ENCODE data around the gene ACTN3. TPM values are rescaled to one million over a fixed set of nuclear protein-coding genes. Genes with fewer than 3 reads are reported as not detected.

ACTN3 gene
- polyA plus RNA-seq (2012; ENCODE audit: missing spikeins) = 0.34 TPM

DNA sequence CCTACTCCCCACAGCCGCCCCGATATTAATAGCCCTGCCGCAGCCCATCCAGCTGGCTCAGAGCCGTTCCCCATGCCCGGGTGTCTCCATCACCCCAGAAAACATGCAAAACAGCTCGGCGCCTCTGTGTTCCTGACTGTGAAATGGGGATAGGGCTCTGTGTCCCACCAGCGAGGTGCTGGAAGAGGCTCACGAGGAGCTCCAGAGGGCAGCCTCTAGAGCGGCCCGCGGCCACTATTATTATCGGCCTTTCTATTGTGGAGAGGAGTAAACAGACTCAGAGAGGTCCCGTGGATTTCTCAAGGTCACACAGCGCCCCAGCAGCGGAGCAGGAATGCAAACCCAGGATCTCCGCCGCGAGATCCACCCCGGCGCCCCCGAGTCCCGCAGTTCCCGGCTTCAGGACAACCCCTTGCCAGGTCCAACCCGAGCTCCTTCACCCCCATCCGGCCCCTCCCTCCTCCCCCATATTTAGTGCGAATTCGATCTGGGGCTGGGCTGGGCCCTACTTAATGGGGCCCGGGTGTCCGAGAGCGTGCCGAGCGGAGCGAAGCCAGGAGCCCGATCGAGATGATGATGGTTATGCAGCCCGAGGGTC is at the start of gene ACTN3:
ACTN3 (plus strand) TSS at position 536 of the 598 bp plus-strand sequence; CDS start at position 571, 35 bp downstream.
- no peak for FAIRE-seq
- DNase-seq (ENCODE audit: insufficient read length) = peak; percentile 52
- TF ChIP-seq TAF1 (IDR thresholded peaks at IDR 0.05; ENCODE audit: borderline replicate concordance, low read depth, low read length) = no peak
- no peak for TF ChIP-seq POLR2AphosphoS5 (IDR thresholded peaks at IDR 0.05; ENCODE audit: low read depth, low read length)
- TF ChIP-seq POLR2A (IDR thresholded peaks at IDR 0.05; ENCODE audit: low read depth, low read length) = no peak

DNA sequence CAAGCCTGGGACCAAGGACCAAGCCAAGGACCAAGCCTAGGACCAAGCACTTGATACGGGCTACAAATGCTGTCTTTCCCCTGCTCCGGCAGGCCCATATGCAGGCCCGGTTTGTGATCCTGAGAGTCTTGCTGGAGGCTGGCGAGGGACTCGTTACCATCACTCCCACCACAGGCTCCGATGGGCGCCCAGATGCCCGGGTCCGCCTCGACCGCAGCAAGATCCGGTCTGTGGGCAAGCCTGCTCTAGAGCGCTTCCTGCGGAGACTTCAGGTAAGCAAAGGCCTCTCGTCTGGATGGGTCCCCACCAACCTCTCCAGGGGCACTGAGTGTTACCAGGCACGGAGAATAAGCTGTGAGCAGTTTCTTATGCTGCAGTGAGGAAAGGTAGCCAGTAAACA is 49.5 kb upstream of the ACTN3 start:
- DNase-seq (ENCODE audit: insufficient read length) (no peak), FAIRE-seq (no peak)
- TF ChIP-seq POLR2AphosphoS5 (IDR thresholded peaks at IDR 0.05; ENCODE audit: low read depth, low read length) (no peak), TAF1 (IDR thresholded peaks at IDR 0.05; ENCODE audit: borderline replicate concordance, low read depth, low read length) (no peak), POLR2A (IDR thresholded peaks at IDR 0.05; ENCODE audit: low read depth, low read length) (no peak)

DNA sequence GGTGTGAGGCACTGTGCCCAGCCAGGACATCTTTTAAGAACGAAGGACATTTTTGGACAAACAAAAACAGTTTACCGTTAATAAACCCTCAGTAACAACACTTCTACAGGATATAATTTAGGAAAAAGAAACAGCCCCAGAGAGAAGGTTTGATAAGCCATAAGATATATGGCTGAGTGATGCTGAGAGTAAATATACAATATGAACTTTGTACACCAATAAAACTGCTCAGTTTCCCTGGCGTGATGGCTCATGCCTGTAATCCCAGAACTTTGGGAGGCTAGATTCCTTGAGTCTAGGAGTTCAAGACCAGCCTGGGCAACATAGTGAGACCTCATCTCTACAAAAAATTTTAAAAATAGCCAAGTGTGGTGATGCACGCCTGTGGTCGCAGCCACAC is 48.2 kb upstream of the ACTN3 start:
- no peak for DNase-seq (ENCODE audit: insufficient read length)
- no peak for FAIRE-seq
- TF ChIP-seq POLR2A (IDR thresholded peaks at IDR 0.05; ENCODE audit: low read depth, low read length) (no peak), POLR2AphosphoS5 (IDR thresholded peaks at IDR 0.05; ENCODE audit: low read depth, low read length) (no peak), TAF1 (IDR thresholded peaks at IDR 0.05; ENCODE audit: borderline replicate concordance, low read depth, low read length) (no peak)

DNA sequence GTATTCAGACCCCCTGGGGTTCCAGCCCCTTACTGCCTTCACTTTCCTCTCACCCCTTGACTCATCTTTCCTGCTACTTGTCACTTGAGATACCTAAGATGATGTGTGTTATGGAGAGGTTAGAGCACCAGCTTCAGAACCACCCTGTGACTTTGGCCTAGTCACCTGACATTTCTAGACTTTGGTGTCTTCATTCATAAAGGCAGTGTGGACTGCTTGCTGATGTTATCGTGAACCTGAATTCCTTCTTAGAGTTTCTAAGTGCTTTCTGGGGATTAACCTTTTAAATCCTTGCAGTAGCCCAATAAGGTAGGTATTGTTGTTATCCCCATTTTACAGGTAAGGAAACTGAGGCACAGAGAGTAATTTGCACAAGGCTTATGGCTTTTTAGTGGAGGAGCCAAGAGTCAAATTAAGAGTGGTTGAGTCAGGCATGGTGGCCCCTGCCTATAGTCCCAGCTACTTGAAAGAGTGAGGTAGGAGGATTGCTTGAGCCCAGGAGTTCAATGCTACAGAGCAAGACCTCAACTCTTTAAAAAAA is 41.4 kb upstream of the ACTN3 start:
- DNase-seq (ENCODE audit: insufficient read length) (no peak), FAIRE-seq (no peak)
- TF ChIP-seq POLR2A (IDR thresholded peaks at IDR 0.05; ENCODE audit: low read depth, low read length) (no peak), TAF1 (IDR thresholded peaks at IDR 0.05; ENCODE audit: borderline replicate concordance, low read depth, low read length) (no peak), POLR2AphosphoS5 (IDR thresholded peaks at IDR 0.05; ENCODE audit: low read depth, low read length) (no peak)

DNA sequence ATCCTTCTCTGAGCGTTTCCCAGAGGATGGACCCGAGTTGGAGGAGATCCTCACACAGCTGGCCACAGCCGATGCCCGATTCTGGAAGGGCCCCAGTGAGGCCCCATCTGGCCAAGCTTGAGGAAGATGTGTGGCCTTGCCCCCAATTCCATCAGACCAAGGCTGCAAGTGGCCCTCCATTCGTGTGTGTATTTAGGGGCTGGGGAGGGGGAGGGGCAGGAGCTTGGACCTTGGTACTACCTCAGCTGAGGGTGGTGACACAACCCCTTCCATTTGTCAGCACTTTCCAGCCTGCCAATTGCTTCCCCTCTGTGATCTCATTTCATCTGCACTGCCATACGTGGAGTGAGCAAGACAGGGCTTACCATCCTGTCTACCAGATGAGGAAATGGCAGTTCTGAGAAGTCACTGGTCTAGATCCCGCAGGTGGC is 37.6 kb upstream of the ACTN3 start:
- DNase-seq (ENCODE audit: insufficient read length) (no peak), FAIRE-seq (no peak)

DNA sequence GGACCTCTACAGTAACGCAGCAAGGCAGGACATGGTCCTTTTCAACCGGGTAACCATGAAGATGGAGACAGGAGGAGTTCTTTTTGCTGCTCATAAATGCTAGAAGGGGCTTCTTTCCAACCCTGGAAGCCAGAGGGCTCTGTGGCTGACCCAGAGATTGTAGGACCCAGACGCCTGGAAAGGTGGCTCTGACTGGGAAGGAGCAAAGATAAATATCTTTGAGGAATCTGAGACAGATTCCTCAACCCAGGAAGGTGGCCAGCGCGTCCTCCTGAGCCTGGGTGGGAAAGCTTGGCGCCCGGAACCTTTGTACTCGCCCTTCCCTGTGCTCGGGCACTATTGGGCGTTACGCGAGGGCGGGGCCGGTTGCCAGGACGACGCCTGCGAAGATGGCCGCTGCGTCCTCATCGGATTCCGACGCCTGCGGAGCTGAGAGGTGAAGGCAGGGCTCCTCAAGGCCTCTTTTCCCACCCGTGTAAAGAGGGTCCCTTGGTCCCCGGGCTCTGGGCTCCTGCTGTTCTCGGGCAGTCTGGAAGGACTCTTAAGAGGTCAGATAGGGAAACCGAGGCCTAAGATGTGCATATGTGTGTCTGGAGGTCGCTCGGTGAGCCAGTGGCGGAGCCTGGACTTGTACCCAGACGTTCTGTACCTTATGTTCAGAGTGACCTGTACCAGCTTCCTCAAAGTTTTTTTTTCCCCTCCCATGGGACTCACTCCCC is 36.3 kb upstream of the ACTN3 start, which contains the start of gene BBS1:
BBS1 (plus strand) TSS at position 365 of the 719 bp plus-strand sequence; CDS start at position 390, 25 bp downstream.
- peak; percentile 91 for DNase-seq (ENCODE audit: insufficient read length)
- peak; percentile 94 for FAIRE-seq
- peak; percentile 87 for TF ChIP-seq TAF1 (IDR thresholded peaks at IDR 0.05; ENCODE audit: borderline replicate concordance, low read depth, low read length)
- peak; percentile 70; the same call in 1 of the 2 replicates for TF ChIP-seq POLR2AphosphoS5 (IDR thresholded peaks at IDR 0.05; ENCODE audit: low read depth, low read length)
- peak; percentile 80 for TF ChIP-seq POLR2A (IDR thresholded peaks at IDR 0.05; ENCODE audit: low read depth, low read length)

More for the DNA sequence above, 37.6 kb upstream of the ACTN3 start:
- TF ChIP-seq POLR2A (IDR thresholded peaks at IDR 0.05; ENCODE audit: low read depth, low read length) = no peak
- no peak for TF ChIP-seq POLR2AphosphoS5 (IDR thresholded peaks at IDR 0.05; ENCODE audit: low read depth, low read length)
- no peak for TF ChIP-seq TAF1 (IDR thresholded peaks at IDR 0.05; ENCODE audit: borderline replicate concordance, low read depth, low read length)

DNA sequence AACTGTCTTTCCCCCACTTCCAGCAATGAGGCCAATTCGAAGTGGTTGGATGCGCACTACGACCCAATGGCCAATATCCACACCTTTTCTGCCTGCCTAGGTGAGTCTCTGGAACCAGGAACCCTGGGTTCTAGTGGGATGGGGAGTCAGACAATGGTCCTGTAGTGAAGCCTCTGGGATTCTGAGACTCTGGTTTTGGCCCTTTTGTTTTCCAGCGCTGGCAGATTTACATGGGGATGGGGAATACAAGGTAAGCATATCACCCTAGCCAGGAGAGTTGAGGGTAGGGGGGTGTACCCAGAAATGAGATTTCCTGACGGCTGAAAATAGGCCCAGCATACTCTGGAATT is 35.7 kb upstream of the ACTN3 start:
- FAIRE-seq (no peak), DNase-seq (ENCODE audit: insufficient read length) (no peak)
- TF ChIP-seq POLR2AphosphoS5 (IDR thresholded peaks at IDR 0.05; ENCODE audit: low read depth, low read length) (no peak), TAF1 (IDR thresholded peaks at IDR 0.05; ENCODE audit: borderline replicate concordance, low read depth, low read length) (no peak), POLR2A (IDR thresholded peaks at IDR 0.05; ENCODE audit: low read depth, low read length) (no peak)

DNA sequence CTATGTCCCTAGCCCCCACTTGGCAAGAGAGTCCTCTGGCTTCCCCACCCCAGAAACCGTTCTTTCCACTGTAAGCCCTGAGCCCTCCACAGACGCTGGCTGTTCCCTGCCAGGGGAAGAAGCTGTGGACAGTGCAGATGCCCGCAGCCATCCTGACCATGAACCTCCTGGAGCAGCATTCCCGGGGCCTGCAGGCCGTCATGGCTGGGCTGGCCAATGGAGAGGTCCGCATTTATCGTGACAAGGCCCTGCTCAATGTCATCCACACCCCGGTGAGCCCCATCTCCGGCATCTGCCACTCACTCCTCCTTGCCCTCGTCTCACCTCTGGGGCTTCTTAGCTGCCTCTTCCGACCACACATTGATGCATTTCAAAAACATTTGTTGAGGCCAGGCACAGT is 23.1 kb upstream of the ACTN3 start:
- FAIRE-seq = no peak
- TF ChIP-seq TAF1 (IDR thresholded peaks at IDR 0.05; ENCODE audit: borderline replicate concordance, low read depth, low read length) (no peak), POLR2A (IDR thresholded peaks at IDR 0.05; ENCODE audit: low read depth, low read length) (no peak), POLR2AphosphoS5 (IDR thresholded peaks at IDR 0.05; ENCODE audit: low read depth, low read length) (no peak)
- no peak for DNase-seq (ENCODE audit: insufficient read length)

DNA sequence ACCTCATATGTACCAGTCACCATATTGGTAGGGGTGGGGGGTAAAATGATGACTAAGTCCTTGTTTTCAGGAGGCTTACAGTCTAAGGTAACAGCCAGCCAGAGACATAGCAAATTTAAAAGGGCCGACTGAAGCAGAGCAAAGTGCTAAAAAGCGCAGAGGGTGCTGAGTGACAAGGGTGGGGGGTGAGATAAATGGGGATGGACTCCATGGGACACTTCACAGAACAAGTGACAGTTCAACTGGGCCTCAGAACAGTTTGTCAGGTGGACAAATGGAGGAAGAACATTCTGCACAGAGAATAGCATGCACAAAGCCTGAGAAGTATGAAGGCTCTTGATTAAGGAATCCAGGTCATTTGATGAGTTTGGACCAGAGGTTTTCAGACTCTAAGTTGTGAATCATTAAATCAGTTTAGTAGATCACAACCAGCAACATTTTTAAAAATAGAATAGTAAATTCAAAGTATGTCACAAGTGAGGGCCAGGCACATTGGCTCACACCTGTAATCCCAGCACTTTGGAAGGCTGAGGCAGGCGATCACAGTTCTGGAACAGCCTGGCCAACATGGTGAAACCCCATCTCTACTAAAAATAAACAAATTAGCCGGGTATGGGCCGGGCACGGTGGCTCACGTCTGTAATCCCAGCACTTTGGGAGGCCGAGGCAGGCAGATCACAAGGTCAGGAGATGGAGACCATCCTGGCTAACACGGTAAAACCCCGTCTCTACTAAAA is 22.2 kb upstream of the ACTN3 start:
- TF ChIP-seq POLR2AphosphoS5 (IDR thresholded peaks at IDR 0.05; ENCODE audit: low read depth, low read length) = no peak
- no peak for TF ChIP-seq POLR2A (IDR thresholded peaks at IDR 0.05; ENCODE audit: low read depth, low read length)
- no peak for TF ChIP-seq TAF1 (IDR thresholded peaks at IDR 0.05; ENCODE audit: borderline replicate concordance, low read depth, low read length)
- FAIRE-seq (no peak), DNase-seq (ENCODE audit: insufficient read length) (no peak)

DNA sequence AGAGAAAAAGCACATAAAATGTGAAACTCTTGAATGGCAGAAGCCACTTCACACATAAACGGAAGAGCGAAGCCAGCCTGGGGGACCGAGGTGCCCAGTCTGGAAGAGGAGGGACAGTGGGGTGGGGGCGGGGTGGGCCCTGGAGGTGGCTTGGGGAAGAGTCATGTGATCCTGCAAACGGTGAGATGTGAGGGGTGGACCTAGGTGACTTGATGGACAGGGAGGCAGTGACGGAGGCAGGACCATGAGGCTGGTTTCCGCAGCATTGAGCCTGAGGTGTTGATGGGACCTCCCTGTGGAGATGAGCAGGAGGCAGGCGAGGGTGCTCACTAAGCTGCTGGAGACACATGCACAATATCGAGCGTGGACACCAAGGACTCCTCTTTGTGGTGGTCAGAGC is 17.6 kb upstream of the ACTN3 start:
- DNase-seq (ENCODE audit: insufficient read length) (no peak), FAIRE-seq (no peak)

DNA sequence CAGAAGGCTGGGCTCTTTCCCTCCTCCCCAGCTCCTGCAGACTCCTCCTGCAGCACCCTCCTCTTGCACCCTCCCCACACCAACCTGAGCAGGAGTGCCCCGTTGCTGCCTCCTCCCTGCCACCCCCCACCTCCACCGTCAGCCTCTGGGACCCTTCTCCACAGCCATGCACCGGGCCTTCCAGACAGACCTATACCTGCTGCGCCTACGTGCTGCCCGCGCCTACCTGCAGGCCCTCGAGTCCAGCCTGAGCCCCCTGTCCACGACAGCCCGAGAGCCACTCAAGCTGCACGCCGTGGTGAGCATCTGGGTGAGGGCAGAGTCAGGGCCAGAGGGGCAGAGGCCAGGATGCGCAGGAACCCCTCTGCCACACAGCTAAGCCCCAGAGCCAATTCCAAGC is 17.0 kb upstream of the ACTN3 start:
- TF ChIP-seq POLR2A (IDR thresholded peaks at IDR 0.05; ENCODE audit: low read depth, low read length) (no peak), TAF1 (IDR thresholded peaks at IDR 0.05; ENCODE audit: borderline replicate concordance, low read depth, low read length) (no peak), POLR2AphosphoS5 (IDR thresholded peaks at IDR 0.05; ENCODE audit: low read depth, low read length) (no peak)
- DNase-seq (ENCODE audit: insufficient read length) = no peak
- no peak for FAIRE-seq

More for the DNA sequence above, 17.6 kb upstream of the ACTN3 start:
- no peak for TF ChIP-seq POLR2AphosphoS5 (IDR thresholded peaks at IDR 0.05; ENCODE audit: low read depth, low read length)
- no peak for TF ChIP-seq POLR2A (IDR thresholded peaks at IDR 0.05; ENCODE audit: low read depth, low read length)
- TF ChIP-seq TAF1 (IDR thresholded peaks at IDR 0.05; ENCODE audit: borderline replicate concordance, low read depth, low read length) = no peak

Measured in GM12892 (cell line).